Tibial nerve (tissue), 4 donors: ENCODE results near the gene GSN.

ENCODE experiments used
- EP300 ChIP-seq, 2 donors: sonication (generic); formaldehyde crosslinking; IDR thresholded peaks; one replicate each; pipeline ENCODE4 v1.6.1; 2017; ENCODE audit warnings: antibody characterized with exemption in 2 of 2, mild to moderate bottlenecking in 1 of 2
- TF ChIP-seq, protein P1 (sequence below), 5 experiments: fragments of 200-600 bp in 3 of 5; fragments of 450-650 bp in 2 of 5; sonication (generic) in 3 of 5; IDR thresholded peaks; one replicate each; pipeline ENCODE4 v1.5.1; 2016 to 2019; ENCODE audit warnings: antibody characterized with exemption in 5 of 5, mild to moderate bottlenecking in 3 of 5, moderate library complexity in 2 of 5

- TF ChIP-seq, protein P1, sequence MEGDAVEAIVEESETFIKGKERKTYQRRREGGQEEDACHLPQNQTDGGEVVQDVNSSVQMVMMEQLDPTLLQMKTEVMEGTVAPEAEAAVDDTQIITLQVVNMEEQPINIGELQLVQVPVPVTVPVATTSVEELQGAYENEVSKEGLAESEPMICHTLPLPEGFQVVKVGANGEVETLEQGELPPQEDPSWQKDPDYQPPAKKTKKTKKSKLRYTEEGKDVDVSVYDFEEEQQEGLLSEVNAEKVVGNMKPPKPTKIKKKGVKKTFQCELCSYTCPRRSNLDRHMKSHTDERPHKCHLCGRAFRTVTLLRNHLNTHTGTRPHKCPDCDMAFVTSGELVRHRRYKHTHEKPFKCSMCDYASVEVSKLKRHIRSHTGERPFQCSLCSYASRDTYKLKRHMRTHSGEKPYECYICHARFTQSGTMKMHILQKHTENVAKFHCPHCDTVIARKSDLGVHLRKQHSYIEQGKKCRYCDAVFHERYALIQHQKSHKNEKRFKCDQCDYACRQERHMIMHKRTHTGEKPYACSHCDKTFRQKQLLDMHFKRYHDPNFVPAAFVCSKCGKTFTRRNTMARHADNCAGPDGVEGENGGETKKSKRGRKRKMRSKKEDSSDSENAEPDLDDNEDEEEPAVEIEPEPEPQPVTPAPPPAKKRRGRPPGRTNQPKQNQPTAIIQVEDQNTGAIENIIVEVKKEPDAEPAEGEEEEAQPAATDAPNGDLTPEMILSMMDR (IDR thresholded peaks at IDR 0.05) = no peak
- peak; percentile 37 to 86 for TF ChIP-seq EP300 (IDR thresholded peaks at IDR 0.05)
These were observed 83.1 kb downstream of the GSN start for GRCh38 chr9:121350993-121351561.
